Measurements from ENCODE around the gene ANKFN1. TPM values are rescaled to one million over a fixed set of nuclear protein-coding genes. Genes with fewer than 3 reads are reported as not detected.

The ANKFN1 gene
- total RNA-seq, 1 experiment from 2014 or later: 0.49 TPM

- Mint-ChIP-seq H3K36me3 (ENCODE audit: insufficient read depth, unreplicated experiment) (no peaks in the 10 kb centered on the region), H3K4me1 (ENCODE audit: insufficient read depth, unreplicated experiment) (no peaks in the 10 kb centered on the region), H3K27ac (ENCODE audit: low read depth, unreplicated experiment) (no peak overlapping the region), H3K27me3 (ENCODE audit: insufficient read depth, unreplicated experiment) (no peaks in the 10 kb centered on the region), H3K4me3 (ENCODE audit: unreplicated experiment) (no peak overlapping the region), H3K9me3 (ENCODE audit: unreplicated experiment) (no peaks in the 10 kb centered on the region)
- TF ChIP-seq CTCF (IDR thresholded peaks at IDR 0.05; ENCODE audit: unreplicated experiment): peak; percentile 73
- BruUV-seq (replicated peaks): no TSS peak
- ChIA-PET CTCF (interaction anchor here (0.7 to 5.5 kb wide), 21 partner anchors 9 to 659 kb away, joined by 3 to 73 read pairs (median 4); no protein-coding TSS in a partner anchor), POLR2A (no interaction called here)
- peak; percentile 77 for DNase-seq (ENCODE audit: unreplicated experiment)
- intact Hi-C loops (cut with micrococcal nuclease): loop anchor here (1.0 to 5.0 kb wide), 5 partner anchors 193 to 654 kb away; no protein-coding TSS in a partner anchor
Observed at GRCh38 chr17:56125830-56126819, 27.1 kb upstream of the ANKFN1 start.

GRCh38 chr17:56130026-56130425 lies 23.2 kb upstream of the ANKFN1 start:
- Mint-ChIP-seq H3K4me3 (ENCODE audit: unreplicated experiment) (no peak overlapping the region), H3K27me3 (ENCODE audit: insufficient read depth, unreplicated experiment) (no peaks in the 10 kb centered on the region), H3K27ac (ENCODE audit: low read depth, unreplicated experiment) (no peak overlapping the region), H3K4me1 (ENCODE audit: insufficient read depth, unreplicated experiment) (no peaks in the 10 kb centered on the region), H3K36me3 (ENCODE audit: insufficient read depth, unreplicated experiment) (no peaks in the 10 kb centered on the region), H3K9me3 (ENCODE audit: unreplicated experiment) (no peaks in the 10 kb centered on the region)
- BruUV-seq (replicated peaks): no TSS peak
- ChIA-PET POLR2A (no interaction called here), CTCF (interaction anchor here (0.8 to 1.5 kb wide), 3 partner anchors 40 to 189 kb away, joined by 3 to 4 read pairs (median 3); no protein-coding TSS in a partner anchor)
- intact Hi-C loops (cut with micrococcal nuclease): no loop called here
- DNase-seq (ENCODE audit: unreplicated experiment): no peak
- TF ChIP-seq CTCF (IDR thresholded peaks at IDR 0.05; ENCODE audit: unreplicated experiment): no peak

DNA sequence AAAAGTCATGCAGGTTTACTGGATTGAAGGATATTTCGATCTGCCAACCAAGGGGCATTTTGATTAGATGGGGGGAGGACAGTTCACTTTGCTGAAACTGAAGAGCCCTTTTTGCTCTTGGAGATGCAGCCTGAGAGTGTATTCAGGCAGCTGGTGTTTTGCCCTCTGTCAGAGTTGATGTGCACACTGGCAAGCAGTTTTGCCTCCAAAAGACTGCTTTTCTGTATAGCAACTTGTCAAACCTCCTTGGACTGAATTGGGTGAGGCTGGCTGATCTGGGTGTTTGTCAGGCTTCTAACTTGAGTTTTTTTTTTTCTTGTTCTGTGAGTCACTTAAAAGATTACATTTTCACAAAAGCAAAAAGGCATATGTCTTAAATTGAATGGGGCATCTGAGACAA lies 22.6 kb upstream of the ANKFN1 start:
- DNase-seq (ENCODE audit: unreplicated experiment): no peak
- Mint-ChIP-seq H3K4me1 (ENCODE audit: insufficient read depth, unreplicated experiment) (no peaks in the 10 kb centered on the region), H3K36me3 (ENCODE audit: insufficient read depth, unreplicated experiment) (no peaks in the 10 kb centered on the region), H3K27ac (ENCODE audit: low read depth, unreplicated experiment) (no peak overlapping the region), H3K9me3 (ENCODE audit: unreplicated experiment) (no peaks in the 10 kb centered on the region), H3K4me3 (ENCODE audit: unreplicated experiment) (no peak overlapping the region), H3K27me3 (ENCODE audit: insufficient read depth, unreplicated experiment) (no peaks in the 10 kb centered on the region)
- CTCF ChIA-PET: interaction anchor here (0.6 to 1.5 kb wide), 4 partner anchors 39 to 405 kb away, joined by 3 to 4 read pairs (median 3); no protein-coding TSS in a partner anchor
- no TSS peak for BruUV-seq (replicated peaks)
- intact Hi-C loops (cut with micrococcal nuclease): no loop called here
- no peak for TF ChIP-seq CTCF (IDR thresholded peaks at IDR 0.05; ENCODE audit: unreplicated experiment)
- POLR2A ChIA-PET: no interaction called here

- no peaks in the 10 kb centered on the region for H3K4me1 Mint-ChIP-seq (ENCODE audit: insufficient read depth, unreplicated experiment)
- CTCF ChIA-PET: interaction anchor here (0.6 kb wide), 1 partner anchor 332 kb away, joined by 3 read pairs; no protein-coding TSS in a partner anchor
- intact Hi-C loops (cut with micrococcal nuclease): no loop called here
Observed at GRCh38 chr17:56131431-56131830, 21.8 kb upstream of the ANKFN1 start.

More at GRCh38 chr17:56131431-56131830, 21.8 kb upstream of the ANKFN1 start:
- no TSS peak for BruUV-seq (replicated peaks)
- H3K36me3 Mint-ChIP-seq (ENCODE audit: insufficient read depth, unreplicated experiment): no peaks in the 10 kb centered on the region
- no peak overlapping the region for H3K27ac Mint-ChIP-seq (ENCODE audit: low read depth, unreplicated experiment)
- H3K27me3 Mint-ChIP-seq (ENCODE audit: insufficient read depth, unreplicated experiment): no peaks in the 10 kb centered on the region
- no peaks in the 10 kb centered on the region for H3K9me3 Mint-ChIP-seq (ENCODE audit: unreplicated experiment)
- POLR2A ChIA-PET: no interaction called here
- no peak for TF ChIP-seq CTCF (IDR thresholded peaks at IDR 0.05; ENCODE audit: unreplicated experiment)
- H3K4me3 Mint-ChIP-seq (ENCODE audit: unreplicated experiment): no peak overlapping the region
- DNase-seq (ENCODE audit: unreplicated experiment): no peak

Data from MCF 10A (cell line).